ENCODE data around the gene FAAP20. TPM values are rescaled to one million over a fixed set of nuclear protein-coding genes. Genes with fewer than 3 reads are reported as not detected.

FAAP20 gene
- total and polyA plus RNA-seq, 7 donors, result 28.4 to 58.0 (median 45.3) TPM

- 1 to 2% methylated on average over 35 of the region's 35 CpGs for WGBS, 2 donors
- Histone ChIP-seq H3K4me1 (peaks cover 0 to 70% (median 66%) of the 10 kb centered on the region in 4 donors), H3K27me3 (no peaks in the 10 kb centered on the region), H3K9me3 (no peaks in the 10 kb centered on the region), H3K36me3 (no peaks in the 10 kb centered on the region), H3K27ac (peak overlapping the region; percentile 94 to 99 (median 96)), H3K4me3 (peak overlapping the region; percentile 54 to 74 (median 69))
- peak; percentile 97 for DNase-seq
- TF ChIP-seq EP300 (IDR thresholded peaks at IDR 0.05) (peak in 1 of 4 donors; percentile 15), POLR2AphosphoS5 (IDR thresholded peaks at IDR 0.05) (peak; percentile 35 to 50 (median 38)), CTCF (IDR thresholded peaks at IDR 0.05) (peak; percentile 88 to 99 (median 96)), POLR2A (IDR thresholded peaks at IDR 0.05) (peak in 1 of 2 donors; percentile 41)
- intact Hi-C loops (cut with DNase I), result loop anchor here (1.0 to 5.0 kb wide), 4 partner anchors 186 to 1432 kb away; partner anchors contain the start of genes MORN1, PRXL2B, RER1 and TPRG1L
Observed at GRCh38 chr1:2194898-2195673, 514 bp upstream of the FAAP20 start.

- no peaks in the 10 kb centered on the region for H3K27me3 ChIP-seq
- no peaks in the 10 kb centered on the region for H3K9me3 ChIP-seq
- WGBS, 2 donors, result 25 to 54% methylated on average over 44 of the region's 44 CpGs
- H3K4me1 ChIP-seq, result peaks cover 0 to 68% (median 58%) of the 10 kb centered on the region in 4 donors
- TF ChIP-seq CTCF (IDR thresholded peaks at IDR 0.05) (no peak), EP300 (IDR thresholded peaks at IDR 0.05) (no peak), POLR2AphosphoS5 (IDR thresholded peaks at IDR 0.05) (no peak), POLR2A (IDR thresholded peaks at IDR 0.05) (no peak)
- no peak for DNase-seq
- intact Hi-C loops (cut with DNase I), result loop anchor here (5.0 kb wide), 1 partner anchor 199 kb away; the partner anchor contains the start of genes MORN1 and RER1
- peak overlapping the region; percentile 54 to 74 (median 69) for H3K4me3 ChIP-seq
- peak overlapping the region; percentile 94 to 99 (median 96) for H3K27ac ChIP-seq
- H3K36me3 ChIP-seq, result no peaks in the 10 kb centered on the region
Observed at GRCh38 chr1:2193514-2194281, 874 bp downstream of the FAAP20 start.

GRCh38 chr1:2192031-2192995, 2.3 kb downstream of the FAAP20 start:
- intact Hi-C loops (cut with DNase I), result loop anchor here (5.0 kb wide), 1 partner anchor 200 kb away; the partner anchor contains the start of genes MORN1 and RER1
- TF ChIP-seq CTCF (IDR thresholded peaks at IDR 0.05) (no peak), POLR2AphosphoS5 (IDR thresholded peaks at IDR 0.05) (peak; percentile 53 to 79 (median 70)), EP300 (IDR thresholded peaks at IDR 0.05) (peak in 1 of 4 donors; percentile 58), POLR2A (IDR thresholded peaks at IDR 0.05) (no peak)
- Histone ChIP-seq H3K4me3 (peak overlapping the region in 1 of 4 donors; percentile 28), H3K9me3 (no peaks in the 10 kb centered on the region), H3K27ac (peak overlapping the region; percentile 94 to 99 (median 96)), H3K4me1 (peaks cover 0 to 61% (median 54%) of the 10 kb centered on the region in 4 donors), H3K27me3 (no peaks in the 10 kb centered on the region), H3K36me3 (no peaks in the 10 kb centered on the region)
- 80 to 86% methylated on average over 30 of the region's 30 CpGs for WGBS, 2 donors
- DNase-seq, result peak; percentile 88

GRCh38 chr1:2190491-2190976, 4.0 kb downstream of the FAAP20 start:
- no peak for DNase-seq
- Histone ChIP-seq H3K9me3 (no peaks in the 10 kb centered on the region), H3K4me1 (peaks cover 0 to 57% (median 47%) of the 10 kb centered on the region in 4 donors), H3K27me3 (no peaks in the 10 kb centered on the region), H3K4me3 (peak overlapping the region; percentile 53 to 69 (median 62)), H3K27ac (peak overlapping the region; percentile 94 to 99 (median 96)), H3K36me3 (peaks cover 0 to 5% (median 2%) of the 10 kb centered on the region in 4 donors)
- intact Hi-C loops (cut with DNase I), result loop anchor here (2.0 to 5.0 kb wide), 2 partner anchors 40 to 202 kb away; partner anchors contain the start of genes MORN1 and RER1
- no peak for TF ChIP-seq POLR2AphosphoS5 (IDR thresholded peaks at IDR 0.05)
- TF ChIP-seq EP300 (IDR thresholded peaks at IDR 0.05), result no peak
- no peak for TF ChIP-seq CTCF (IDR thresholded peaks at IDR 0.05)
- TF ChIP-seq POLR2A (IDR thresholded peaks at IDR 0.05), result no peak
- WGBS, 2 donors, result 90 to 91% methylated on average over 19 of the region's 19 CpGs

Data from sigmoid colon (tissue), 7 donors.